ENCODE results near the gene ZRANB3.
"Not testable (repeated sequence)": the region's sequence is repeated elsewhere in the genome, so short reads cannot be mapped to it uniquely, and the experiment has no call there.

Gene ZRANB3

GRCh38 chr2:135530313-135531230 is at the start of gene ZRANB3:
Gene ZRANB3, minus strand, starts transcription at chr2:135531218.
- DNase-seq (ENCODE audit: extremely low read depth in 1 of 2, low read depth in 1 of 2), result peak; percentile 79 to 93

- no peak for DNase-seq (ENCODE audit: extremely low read depth in 1 of 2, low read depth in 1 of 2)
Observed at GRCh38 chr2:135573620-135574019, 42.6 kb upstream of the ZRANB3 start.

- no peak for DNase-seq (ENCODE audit: extremely low read depth in 1 of 2, low read depth in 1 of 2)
Observed at GRCh38 chr2:135570884-135571283, 39.9 kb upstream of the ZRANB3 start.

- peak in 1 of 2 donors; percentile 1 for DNase-seq (ENCODE audit: extremely low read depth in 1 of 2, low read depth in 1 of 2)
Observed at GRCh38 chr2:135563793-135564192, 32.8 kb upstream of the ZRANB3 start.

GRCh38 chr2:135561925-135562324 is 30.9 kb upstream of the ZRANB3 start:
- no peak for DNase-seq (ENCODE audit: extremely low read depth in 1 of 2, low read depth in 1 of 2)

- no peak for DNase-seq (ENCODE audit: extremely low read depth in 1 of 2, low read depth in 1 of 2)
Observed at GRCh38 chr2:135557530-135557929, 26.5 kb upstream of the ZRANB3 start.

- DNase-seq (ENCODE audit: extremely low read depth in 1 of 2, low read depth in 1 of 2), result no peak
Observed at GRCh38 chr2:135555311-135555710, 24.3 kb upstream of the ZRANB3 start.

- DNase-seq (ENCODE audit: extremely low read depth in 1 of 2, low read depth in 1 of 2), result no peak
Observed at GRCh38 chr2:135552887-135553286, 21.9 kb upstream of the ZRANB3 start.

- DNase-seq (ENCODE audit: extremely low read depth in 1 of 2, low read depth in 1 of 2), result no peak
Observed at GRCh38 chr2:135551356-135551755, 20.3 kb upstream of the ZRANB3 start.

- DNase-seq (ENCODE audit: extremely low read depth in 1 of 2, low read depth in 1 of 2), result no peak
Observed at GRCh38 chr2:135547311-135547710, 16.3 kb upstream of the ZRANB3 start.

GRCh38 chr2:135546436-135546835 is 15.4 kb upstream of the ZRANB3 start:
- no peak for DNase-seq (ENCODE audit: extremely low read depth in 1 of 2, low read depth in 1 of 2)

- not testable (repeated sequence) for DNase-seq (ENCODE audit: extremely low read depth in 1 of 2, low read depth in 1 of 2)
Observed at GRCh38 chr2:135533545-135533944, 2.5 kb upstream of the ZRANB3 start.

GRCh38 chr2:135532581-135532980 is 1.6 kb upstream of the ZRANB3 start:
- DNase-seq (ENCODE audit: extremely low read depth in 1 of 2, low read depth in 1 of 2), result no peak

GRCh38 chr2:135531231-135532197 is 496 bp upstream of the ZRANB3 start, which contains the start of gene R3HDM1:
Gene R3HDM1, plus strand, starts transcription at chr2:135531484. Its CDS starts 73,362 bp downstream, at chr2:135604846.
- peak; percentile 83 to 94 for DNase-seq (ENCODE audit: extremely low read depth in 1 of 2, low read depth in 1 of 2)

- no peak for DNase-seq (ENCODE audit: extremely low read depth in 1 of 2, low read depth in 1 of 2)
Observed at GRCh38 chr2:135528006-135528405, 3.0 kb downstream of the ZRANB3 start.

- DNase-seq (ENCODE audit: extremely low read depth in 1 of 2, low read depth in 1 of 2), result no peak
Observed at GRCh38 chr2:135525786-135526185, 5.2 kb downstream of the ZRANB3 start.

GRCh38 chr2:135512099-135512498 is 18.9 kb downstream of the ZRANB3 start:
- DNase-seq (ENCODE audit: extremely low read depth in 1 of 2, low read depth in 1 of 2), result no peak

- DNase-seq (ENCODE audit: extremely low read depth in 1 of 2, low read depth in 1 of 2), result no peak
Observed at GRCh38 chr2:135510577-135510976, 20.4 kb downstream of the ZRANB3 start.

GRCh38 chr2:135504811-135505210 is 26.2 kb downstream of the ZRANB3 start:
- no peak for DNase-seq (ENCODE audit: extremely low read depth in 1 of 2, low read depth in 1 of 2)

- not testable (repeated sequence) for DNase-seq (ENCODE audit: extremely low read depth in 1 of 2, low read depth in 1 of 2)
Observed at GRCh38 chr2:135498588-135498987, 32.4 kb downstream of the ZRANB3 start.

- no peak for DNase-seq (ENCODE audit: extremely low read depth in 1 of 2, low read depth in 1 of 2)
Observed at GRCh38 chr2:135494917-135495316, 36.1 kb downstream of the ZRANB3 start.

Measured in stimulated activated CD8-positive, alpha-beta memory T cell treated with anti-CD3 and anti-CD28 coated beads, Interleukin-7, amount 100 ng/mL, for 48 hours (primary cell).